Left renal pelvis (tissue), 4 donors: Measurements from ENCODE around the gene FBXW10B. TPM values are rescaled to one million over a fixed set of nuclear protein-coding genes. Genes with fewer than 3 reads are reported as not detected.
"Not testable (repeated sequence)": the region's sequence is repeated elsewhere in the genome, so short reads cannot be mapped to it uniquely, and the experiment has no call there.

Source experiments
- DNase-seq, 4 donors: peaks; one replicate each; pipeline ENCODE4 v3.0.0-alpha.2; 2013; ENCODE audit warnings: low read depth in 4 of 4, low spot score in 3 of 4
- polyA plus RNA-seq, 4 donors: library from polyadenylated mRNA; unstranded; fragments of 120-200 nt; gene quantifications; one replicate each; pipeline ENCODE4 v1.2.1, GENCODE V29; 2013; ENCODE audit not compliant: insufficient read length in 4 of 4

FBXW10B gene, protein sequence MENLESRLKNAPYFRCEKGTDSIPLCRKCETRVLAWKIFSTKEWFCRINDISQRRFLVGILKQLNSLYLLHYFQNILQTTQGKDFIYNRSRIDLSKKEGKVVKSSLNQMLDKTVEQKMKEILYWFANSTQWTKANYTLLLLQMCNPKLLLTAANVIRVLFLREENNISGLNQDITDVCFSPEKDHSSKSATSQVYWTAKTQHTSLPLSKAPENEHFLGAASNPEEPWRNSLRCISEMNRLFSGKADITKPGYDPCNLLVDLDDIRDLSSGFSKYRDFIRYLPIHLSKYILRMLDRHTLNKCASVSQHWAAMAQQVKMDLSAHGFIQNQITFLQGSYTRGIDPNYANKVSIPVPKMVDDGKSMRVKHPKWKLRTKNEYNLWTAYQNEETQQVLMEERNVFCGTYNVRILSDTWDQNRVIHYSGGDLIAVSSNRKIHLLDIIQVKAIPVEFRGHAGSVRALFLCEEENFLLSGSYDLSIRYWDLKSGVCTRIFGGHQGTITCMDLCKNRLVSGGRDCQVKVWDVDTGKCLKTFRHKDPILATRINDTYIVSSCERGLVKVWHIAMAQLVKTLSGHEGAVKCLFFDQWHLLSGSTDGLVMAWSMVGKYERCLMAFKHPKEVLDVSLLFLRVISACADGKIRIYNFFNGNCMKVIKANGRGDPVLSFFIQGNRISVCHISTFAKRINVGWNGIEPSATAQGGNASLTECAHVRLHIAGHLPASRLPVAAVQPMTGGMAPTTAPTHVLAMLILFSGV
- 1 to 10 TPM in 2 of 4 donors, under 1 TPM in 2; 0.50 to 1.4 (median 0.95) TPM for polyA plus RNA-seq

DNA sequence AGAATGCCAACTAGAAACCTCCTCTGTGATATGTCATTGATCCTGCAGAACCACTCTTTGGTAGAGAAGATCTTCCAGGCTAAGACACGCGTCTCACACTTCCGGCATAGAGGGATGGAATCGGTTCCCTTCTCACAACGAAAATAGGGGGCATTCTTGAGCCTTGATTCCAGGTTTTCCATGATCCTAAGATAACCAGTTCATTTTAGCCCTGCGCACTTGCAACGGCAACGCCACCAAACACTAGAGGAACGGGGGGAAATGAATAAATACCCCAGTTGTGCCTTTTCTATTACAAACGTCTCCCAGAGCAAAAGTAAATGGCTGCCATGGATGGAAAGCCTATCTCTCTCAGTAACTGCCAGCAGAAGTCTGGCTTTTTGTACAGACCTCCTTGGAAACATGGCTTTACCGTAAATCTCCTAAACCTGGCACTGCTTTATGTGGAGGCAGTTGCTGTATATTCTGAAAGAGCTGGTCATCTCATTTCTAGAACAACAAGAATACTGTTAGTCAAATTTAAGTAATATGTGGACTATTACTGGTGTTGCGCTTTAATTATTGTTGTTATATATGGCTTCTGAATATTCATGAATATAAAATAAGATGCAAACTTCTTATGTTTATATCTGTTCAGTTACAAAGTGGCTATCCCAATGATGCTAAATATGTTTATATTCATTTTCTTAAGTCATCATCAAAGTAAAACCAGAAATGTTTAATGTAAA lies at the start of gene FBXW10B:
TSS of gene FBXW10B (minus strand) at position 374 of the 728 bp plus-strand sequence. CDS start at position 182, 192 bp downstream.
- peak in 1 of 4 donors; percentile 0 for DNase-seq

DNA sequence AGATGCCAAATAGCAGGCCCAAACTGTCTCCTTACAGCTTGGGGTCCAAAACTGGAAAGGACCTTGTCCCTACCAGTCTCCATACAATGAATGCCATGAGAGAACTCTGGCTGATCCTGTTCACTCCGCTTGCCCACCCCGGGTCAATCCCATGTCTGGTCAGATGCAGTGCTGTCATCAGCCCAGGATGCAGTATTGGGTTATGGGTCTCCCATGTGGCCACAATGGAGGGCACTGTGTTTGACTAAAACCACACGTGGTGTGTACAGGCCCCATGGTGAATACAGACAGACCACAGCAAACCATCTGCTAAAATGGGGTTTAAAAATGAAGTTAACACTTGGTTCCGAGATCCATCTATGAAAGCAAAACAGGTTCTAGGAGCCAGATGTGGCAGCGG lies 44.2 kb upstream of the FBXW10B start:
- DNase-seq: no peak

DNA sequence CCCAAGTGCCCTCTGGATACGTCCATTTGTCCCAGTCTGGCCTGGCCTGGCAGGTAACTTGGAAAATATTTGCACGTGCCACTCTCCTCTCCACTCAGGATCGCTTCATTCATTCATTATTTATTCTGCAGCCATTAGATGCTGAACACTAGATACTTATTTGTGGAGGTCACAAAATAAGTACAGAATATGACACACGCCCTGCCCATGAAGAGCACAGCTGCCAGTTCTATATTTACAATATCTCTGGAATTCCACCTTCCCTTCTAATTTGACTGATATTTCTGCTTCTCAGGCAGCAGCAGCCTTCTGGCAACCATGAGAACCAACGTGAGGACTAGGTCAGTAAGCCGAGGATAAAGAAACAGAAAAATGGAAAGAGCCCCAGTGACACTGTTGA lies 43.7 kb upstream of the FBXW10B start:
- DNase-seq: no peak

DNA sequence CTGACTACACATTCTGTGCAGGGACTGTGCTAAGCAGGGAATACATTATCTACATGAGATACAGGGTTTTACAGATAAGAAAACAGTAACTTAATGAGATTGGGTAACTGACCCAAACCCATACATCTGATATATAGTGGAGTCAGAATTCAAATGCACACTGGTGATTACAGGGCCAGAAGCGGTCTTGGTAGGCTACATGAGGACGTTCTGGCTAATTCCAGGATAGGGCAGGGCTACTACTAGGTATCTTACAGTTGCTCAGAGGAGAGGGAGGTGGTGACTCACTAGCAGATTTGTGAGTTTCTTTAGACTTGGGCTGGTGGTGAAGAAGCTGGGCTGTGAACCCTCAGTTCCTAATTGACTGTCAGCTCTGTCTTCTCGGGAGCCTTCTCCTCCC lies 43.2 kb upstream of the FBXW10B start:
- DNase-seq: no peak

DNA sequence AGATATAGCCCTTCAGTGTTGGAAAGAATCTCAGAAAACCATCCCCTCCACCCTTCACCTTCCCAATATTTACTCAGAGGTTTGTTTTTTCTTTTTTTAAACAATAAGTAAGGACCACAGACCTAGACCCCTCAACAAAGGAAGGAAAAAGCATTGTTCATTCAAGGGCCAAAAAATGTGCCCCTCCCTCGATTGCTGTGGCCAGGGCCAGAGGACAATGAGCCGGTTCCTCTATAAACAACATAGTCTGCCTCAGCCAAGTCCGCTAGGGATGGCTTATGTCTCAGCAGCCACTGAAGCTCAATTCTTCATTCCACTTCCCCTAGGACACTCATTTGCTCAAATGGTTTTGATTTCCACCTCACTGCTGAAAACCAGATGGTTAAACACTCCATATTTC lies 40.6 kb upstream of the FBXW10B start:
- DNase-seq: no peak

DNA sequence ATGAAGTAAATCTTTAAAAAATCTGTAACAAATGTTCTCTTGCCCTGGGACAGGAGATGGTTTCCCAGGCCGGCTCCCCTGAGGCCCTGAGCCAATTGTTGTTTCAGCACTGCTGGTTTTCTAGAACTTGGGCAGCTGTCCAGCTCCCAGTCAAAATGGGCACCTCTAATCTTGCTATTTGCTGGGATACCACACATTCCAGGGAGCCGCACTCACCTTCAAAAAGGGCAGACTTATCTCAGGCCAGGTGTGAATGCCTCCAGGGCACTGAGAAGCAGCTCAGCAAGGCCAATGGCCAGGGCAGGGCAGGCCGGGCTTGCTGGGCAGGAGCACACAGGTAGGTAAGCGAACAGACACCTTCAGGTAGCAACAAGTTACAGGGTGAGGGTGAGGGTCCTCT lies 40.2 kb upstream of the FBXW10B start:
- DNase-seq: no peak

DNA sequence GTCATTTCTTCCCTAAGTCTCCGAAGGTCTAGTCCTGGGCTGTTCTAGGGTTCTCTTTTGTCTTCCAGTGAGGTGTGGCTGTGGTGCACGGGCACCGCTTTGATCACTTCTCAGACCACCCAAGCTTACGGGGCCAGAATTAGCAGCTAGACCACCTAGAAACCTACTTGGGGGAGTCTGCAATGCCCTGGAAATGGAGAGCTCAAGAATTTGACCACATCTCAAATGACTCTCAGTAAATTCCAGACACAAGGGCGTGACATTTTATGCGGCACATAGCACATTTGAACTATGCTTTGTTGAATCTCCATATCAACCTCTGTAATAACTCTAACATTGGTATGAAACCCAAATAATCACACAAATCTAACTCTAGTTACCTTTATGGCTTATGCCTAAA lies 39.7 kb upstream of the FBXW10B start:
- DNase-seq: no peak

DNA sequence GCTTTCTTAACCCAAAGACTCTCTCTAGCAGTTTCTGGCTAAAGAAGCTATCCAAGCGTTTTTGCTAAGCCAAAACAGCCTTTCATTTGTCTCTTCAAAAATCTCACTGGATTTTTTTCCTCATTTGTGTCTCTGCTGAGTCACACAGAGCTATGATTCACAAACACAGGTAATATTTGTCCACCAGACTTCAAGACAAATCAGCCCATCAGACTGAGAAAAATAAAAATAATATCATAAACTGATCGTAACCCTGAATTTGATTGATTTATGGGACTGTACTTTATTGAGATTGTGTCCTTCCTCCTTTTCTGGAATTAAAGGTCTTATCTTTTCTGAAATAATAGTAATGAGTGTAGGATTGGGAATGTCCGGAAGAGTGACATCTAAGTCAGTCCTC lies 38.8 kb upstream of the FBXW10B start:
- DNase-seq: no peak

DNA sequence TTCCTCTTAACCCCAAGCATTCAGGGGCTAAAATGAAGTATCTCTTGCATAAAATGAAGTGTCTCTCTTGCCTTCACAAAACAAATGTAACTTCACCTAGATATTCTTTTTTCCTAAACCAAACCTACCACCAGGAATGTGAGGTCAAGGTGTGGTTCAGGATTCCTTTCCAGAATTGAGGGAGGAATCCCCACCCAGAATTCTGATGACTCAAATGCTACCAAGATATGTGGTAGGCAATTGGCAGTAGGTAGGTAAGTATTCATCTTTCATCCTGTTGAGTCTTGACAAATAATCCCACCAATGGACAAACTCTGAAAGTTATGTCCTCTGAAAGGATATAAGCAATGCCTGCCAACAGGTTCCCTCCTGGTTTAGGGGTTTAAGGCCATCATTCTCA lies 38.4 kb upstream of the FBXW10B start:
- DNase-seq: no peak

DNA sequence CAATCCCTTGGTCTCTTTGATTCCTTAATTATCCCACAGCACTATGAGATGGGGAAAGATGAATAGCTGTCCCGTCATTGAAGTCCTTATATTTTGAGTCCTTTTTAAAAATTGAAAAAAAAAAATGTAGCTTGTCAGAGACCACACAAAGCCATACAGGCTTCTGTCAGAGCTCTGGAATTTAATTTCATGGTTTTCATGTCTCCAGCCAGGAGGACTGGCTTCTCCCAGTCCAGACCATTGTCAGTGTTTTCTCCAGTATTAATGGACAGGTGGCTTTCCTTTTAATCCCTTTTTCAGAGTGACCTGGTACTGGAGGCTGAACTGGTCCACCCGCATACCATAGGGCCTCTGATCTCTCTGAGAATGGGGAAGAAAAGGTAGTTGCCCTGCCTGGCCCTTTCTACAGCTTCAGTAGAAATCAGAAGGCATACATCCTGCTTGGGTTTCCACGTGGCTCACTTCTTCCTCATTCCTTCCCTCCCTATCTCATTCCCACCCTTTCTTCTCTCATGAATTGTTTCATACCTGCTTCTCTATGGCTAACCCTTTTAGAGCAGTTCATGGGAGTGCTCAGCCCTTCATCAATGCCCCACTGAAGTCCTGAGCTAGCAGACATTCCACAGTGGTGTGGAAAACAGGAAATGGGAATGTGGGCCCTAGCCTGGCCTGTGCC lies 35.5 kb upstream of the FBXW10B start:
- DNase-seq: no peak

DNA sequence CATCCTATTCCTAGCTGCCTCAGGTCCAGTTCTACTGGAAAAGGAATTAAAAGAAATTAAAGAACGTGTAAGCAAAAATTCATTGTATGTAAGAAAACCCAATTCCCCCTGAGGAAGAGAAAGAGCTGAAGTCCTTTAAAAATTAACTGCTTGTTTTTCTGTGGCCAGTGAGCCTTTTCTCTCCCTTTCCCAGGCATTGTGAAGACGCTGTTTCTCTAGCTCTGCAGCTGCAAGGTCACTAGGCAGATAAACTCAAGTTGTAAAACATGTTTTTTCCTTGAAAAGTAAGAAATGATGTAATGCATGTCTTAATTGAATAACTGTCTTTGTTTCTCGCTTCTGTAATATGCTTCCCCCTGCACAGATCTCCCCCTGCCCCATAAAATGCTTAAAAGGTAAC lies 34.9 kb upstream of the FBXW10B start:
- DNase-seq: not testable (repeated sequence)

DNA sequence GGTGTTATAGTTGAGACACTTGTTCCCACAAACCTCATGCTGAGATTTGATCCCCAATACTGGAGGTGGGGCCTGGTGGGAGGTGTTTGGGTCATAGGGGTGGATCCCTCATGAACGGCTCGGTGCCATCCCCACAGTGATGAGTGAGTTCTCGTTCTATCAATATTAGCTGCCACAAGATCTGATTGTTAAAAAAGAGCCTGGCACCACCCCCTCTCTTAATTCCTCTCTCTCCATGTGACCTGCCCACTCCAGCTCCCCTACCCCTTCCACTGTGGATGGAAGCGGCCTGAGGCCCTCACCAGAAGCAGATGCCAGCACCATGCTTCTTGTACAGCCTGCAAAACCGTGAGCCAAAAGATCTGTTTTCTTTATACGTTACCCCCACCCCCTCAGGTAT lies 33.5 kb upstream of the FBXW10B start:
- DNase-seq: no peak

DNA sequence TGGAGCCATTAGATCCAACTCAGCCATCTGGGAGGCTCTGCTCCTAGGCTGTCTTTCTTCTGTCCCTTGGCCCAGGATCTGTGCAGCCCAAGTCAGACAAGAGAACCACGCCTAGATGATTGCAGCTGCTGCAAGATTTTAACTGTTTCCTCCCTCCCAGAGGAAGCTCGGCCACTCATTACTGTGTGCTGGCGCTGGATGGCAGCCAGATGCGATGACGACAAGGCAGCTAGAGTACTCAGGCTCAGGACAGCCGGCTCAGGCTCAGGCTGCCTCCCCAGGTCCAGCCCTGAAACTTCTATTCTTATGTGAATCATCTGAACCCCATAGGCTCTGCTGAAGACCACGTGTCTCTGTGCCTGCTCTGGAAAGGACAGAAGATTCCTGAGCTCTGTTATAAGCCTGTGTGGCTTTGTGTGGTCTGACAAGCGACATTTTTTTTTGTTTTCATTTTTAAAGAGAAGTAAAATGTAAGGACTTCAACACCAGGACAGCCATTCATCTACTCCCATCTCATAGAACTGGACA lies 32.1 kb upstream of the FBXW10B start:
- peak; percentile 76 to 90 (median 84) for DNase-seq

DNA sequence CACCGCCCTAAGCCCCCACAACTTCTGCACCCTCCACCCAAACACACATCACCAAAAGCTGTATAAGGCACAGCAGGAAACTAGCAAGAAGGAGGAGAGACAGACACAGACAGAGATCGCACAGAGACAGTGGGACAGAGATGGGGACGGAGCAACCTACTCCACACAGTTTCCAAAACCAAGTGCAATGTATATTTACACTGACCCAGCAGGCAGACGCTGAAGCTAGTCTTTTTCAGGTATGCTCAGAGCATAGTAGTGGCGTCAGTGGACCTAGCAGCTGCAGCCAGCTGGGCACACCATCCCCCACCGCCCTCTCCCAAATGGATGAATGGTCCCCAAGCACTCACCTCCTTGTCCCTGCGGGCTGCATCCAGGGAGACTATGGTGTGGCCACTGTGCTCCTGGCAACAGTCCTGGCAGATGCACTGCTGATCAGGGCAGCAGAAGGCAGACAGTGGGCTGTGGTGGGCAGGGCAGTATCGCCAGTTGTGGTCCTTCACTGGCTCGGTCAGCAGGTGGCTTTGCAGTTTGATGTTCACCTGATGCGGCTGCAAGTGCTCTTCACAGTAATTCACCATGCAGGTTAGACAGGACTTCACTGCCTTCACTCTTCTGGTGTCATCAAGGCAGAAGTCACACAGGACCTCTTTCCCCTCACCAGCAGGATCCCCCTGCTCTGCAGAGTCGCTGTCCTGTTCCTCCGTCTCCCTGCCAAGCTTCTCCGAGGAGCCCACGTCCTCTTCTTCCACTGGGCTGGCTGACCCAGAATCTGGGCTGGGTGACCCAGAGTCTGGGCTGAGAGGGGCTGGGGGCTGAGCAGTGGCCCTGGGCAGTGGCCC lies 31.5 kb upstream of the FBXW10B start:
- DNase-seq: no peak

DNA sequence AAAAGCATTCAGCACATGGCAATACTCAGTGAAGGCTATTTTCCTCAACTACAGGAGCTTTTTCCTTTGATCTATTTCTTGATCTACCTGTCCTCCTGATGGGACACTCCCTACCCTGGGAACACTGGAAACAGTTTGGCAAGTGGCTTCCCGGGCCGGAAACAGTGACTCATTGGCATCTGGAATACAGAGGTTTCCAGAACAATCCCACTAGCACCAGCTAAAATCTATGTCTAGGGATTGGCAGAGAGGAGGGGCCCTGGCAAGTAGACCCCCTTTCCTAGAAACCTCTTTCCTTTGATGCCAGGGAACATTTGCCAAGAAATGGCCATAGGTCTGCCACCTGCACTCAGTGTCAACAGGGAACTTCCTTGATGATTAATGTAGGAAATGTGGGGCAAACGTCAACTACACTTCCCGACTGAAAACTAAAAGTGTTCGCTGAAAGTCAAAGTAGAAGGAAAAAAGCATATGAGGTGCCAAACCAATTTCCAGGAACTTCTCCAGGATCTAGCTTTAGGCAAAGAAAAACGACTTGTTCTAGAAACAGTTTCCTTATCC lies 30.4 kb upstream of the FBXW10B start:
- DNase-seq: no peak

DNA sequence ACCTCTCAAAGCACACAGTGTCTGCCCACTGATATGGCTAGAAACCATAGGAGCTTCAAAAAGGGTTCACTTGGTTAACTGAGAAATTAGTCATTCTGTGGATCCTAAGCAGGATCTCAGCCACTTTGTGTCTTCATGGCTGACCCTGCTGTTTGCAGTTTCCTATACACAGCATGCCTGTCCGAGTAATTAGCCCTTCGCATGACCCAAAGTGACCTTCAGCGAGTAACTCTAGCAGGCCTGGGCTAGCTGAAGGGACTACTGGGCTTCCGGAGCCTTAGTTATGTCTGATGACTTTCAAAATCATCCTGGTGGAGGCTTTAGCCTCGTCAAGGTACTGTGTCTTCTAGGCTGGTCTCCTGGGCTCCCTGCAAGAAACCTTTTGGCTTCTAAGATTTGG lies 28.9 kb upstream of the FBXW10B start:
- DNase-seq: no peak

DNA sequence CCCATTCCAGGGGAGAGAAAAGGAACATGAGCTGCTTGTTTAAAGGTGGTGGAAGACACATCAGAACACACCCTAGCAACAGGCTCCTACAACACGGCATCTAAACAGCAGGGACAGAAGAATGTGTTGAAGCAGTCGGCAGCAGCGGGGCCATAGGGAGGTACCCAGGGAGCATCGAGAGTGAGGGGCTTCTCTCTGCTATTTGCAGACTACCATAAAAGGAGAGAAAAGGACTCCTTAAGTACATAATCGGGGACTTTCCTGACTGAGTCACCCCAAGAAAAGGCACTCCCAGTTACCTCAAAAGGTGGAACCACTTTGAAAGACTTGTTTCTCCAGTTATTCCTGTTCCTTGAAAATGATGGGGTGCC lies 26.4 kb upstream of the FBXW10B start:
- not testable (repeated sequence) for DNase-seq

DNA sequence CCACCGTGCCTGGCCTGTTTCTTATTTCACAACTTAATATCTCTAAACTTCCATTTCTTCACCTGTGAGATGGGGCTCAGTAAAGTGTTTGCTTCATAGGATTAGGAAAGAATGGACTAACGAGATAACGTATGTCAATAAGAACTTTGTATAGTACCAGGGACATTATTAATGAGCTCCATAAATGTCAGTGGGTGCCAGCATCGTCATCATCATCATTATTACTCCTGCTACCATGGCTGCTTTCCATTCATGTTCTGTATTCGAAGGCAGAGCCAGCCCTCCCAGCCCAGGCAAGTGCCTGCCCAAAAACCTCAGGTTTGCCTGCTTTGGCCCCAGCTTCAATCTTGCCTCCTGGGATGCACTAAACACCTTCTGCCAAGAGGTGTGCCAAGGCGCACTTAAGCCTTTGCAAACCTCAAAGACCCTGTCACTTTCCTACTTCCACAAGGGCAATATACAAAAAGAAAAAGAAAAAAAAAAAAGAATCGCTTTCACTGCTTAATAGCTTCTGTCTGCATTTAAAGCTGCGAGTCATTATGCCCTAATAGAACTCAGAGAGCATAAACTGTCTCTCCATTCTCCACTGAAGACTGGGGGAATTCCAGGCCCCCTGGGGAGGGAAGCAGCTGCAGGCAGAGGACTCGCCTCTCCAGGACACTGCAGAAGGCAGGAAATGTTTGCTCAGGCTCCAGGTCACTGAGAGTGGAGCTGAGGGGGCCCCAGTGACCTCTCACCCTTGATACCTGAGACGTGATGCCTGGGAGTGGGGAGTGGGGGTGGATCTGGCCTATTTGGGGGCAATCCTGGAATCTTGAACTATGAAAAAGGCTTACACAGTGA lies 25.8 kb upstream of the FBXW10B start:
- not testable (repeated sequence) for DNase-seq
